ENCODE results near the gene ADAMTSL3. TPM values are rescaled to one million over a fixed set of nuclear protein-coding genes. Genes with fewer than 3 reads are reported as not detected.

ADAMTSL3 gene
- total RNA-seq, 2 donors from 2014 or later = 0.79 to 3.4 TPM

DNA sequence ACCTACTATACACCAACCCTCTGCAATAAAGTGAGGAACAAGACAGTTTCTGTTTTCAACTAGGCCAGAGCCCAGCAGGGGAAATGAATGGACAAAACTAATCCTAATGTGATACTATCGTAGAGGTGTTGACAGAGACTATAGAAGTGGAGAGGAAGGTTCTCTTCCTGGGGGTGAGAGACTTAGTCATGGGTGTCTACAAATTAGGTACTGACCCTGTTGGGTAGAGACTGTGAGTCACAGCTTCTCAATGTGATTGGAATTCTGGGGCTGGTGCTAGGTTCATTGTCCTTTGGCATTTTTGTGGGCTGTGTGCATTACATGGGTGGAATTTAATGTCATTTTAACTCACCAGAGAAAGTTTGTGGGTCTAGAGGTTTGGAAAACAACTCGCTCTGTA lies 79.3 kb downstream of the ADAMTSL3 start:
- 55 to 81% methylated on average over 2 of the region's 2 CpGs for WGBS, 2 experiments (ENCODE audit: insufficient coverage in 1 of 2, insufficient read length in 1 of 2)
- Mint-ChIP-seq H3K27me3 (ENCODE audit: insufficient read depth) (no peaks in the 10 kb centered on the region), H3K27ac (peak overlapping the region; percentile 14), H3K9me3 (no peaks in the 10 kb centered on the region), H3K36me3 (ENCODE audit: low read depth) (no peaks in the 10 kb centered on the region), H3K4me3 (no peak overlapping the region), H3K4me1 (peaks cover 22% of the 10 kb centered on the region)
- no peaks in the 10 kb centered on the region for H3K36me3 ChIP-seq (ENCODE audit: control insufficient read depth, insufficient read depth, low read length)
- H3K27ac ChIP-seq (ENCODE audit: low read depth, low read length) = no peak overlapping the region
- TF ChIP-seq, protein P1, sequence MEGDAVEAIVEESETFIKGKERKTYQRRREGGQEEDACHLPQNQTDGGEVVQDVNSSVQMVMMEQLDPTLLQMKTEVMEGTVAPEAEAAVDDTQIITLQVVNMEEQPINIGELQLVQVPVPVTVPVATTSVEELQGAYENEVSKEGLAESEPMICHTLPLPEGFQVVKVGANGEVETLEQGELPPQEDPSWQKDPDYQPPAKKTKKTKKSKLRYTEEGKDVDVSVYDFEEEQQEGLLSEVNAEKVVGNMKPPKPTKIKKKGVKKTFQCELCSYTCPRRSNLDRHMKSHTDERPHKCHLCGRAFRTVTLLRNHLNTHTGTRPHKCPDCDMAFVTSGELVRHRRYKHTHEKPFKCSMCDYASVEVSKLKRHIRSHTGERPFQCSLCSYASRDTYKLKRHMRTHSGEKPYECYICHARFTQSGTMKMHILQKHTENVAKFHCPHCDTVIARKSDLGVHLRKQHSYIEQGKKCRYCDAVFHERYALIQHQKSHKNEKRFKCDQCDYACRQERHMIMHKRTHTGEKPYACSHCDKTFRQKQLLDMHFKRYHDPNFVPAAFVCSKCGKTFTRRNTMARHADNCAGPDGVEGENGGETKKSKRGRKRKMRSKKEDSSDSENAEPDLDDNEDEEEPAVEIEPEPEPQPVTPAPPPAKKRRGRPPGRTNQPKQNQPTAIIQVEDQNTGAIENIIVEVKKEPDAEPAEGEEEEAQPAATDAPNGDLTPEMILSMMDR (conservative IDR thresholded peaks at IDR 0.05) = no peak
- no peak overlapping the region for H3K9ac ChIP-seq (ENCODE audit: extremely low read depth, low read length, poor library complexity, severe bottlenecking)
- DNase-seq = peak; percentile 57
- no peaks in the 10 kb centered on the region for H3K27me3 ChIP-seq (ENCODE audit: control insufficient read depth, insufficient read depth, low read length, poor library complexity, severe bottlenecking)
- H3K4me1 ChIP-seq (ENCODE audit: control insufficient read depth, insufficient read depth, low read length) = peaks cover 11% of the 10 kb centered on the region
- H3K4me3 ChIP-seq (ENCODE audit: low read length) = no peak overlapping the region
- no peaks in the 10 kb centered on the region for H3K9me3 ChIP-seq (ENCODE audit: control insufficient read depth, low read length)

DNA sequence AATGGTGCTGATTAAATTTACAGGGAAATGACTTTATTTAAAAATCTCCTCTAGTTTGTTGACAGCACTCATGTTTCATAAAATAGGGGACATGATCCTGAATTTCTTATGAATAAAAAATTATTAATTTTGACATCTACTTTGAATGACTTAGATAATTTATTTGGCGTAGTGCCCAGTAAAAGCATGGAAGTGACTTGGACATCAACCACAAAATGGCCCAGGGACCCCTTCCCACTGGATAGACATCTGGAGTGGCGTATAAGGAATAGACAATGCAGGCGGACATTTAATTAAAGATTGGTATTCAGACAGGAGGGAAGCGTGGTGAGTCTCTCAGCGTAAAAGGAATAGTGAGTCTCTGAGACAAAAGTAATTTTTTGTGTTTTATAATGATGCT lies 79.8 kb downstream of the ADAMTSL3 start:
- Mint-ChIP-seq H3K4me1 (peaks cover 22% of the 10 kb centered on the region), H3K36me3 (ENCODE audit: low read depth) (no peaks in the 10 kb centered on the region), H3K9me3 (no peaks in the 10 kb centered on the region), H3K27me3 (ENCODE audit: insufficient read depth) (no peaks in the 10 kb centered on the region), H3K27ac (no peak overlapping the region), H3K4me3 (no peak overlapping the region)
- TF ChIP-seq, protein P1 (conservative IDR thresholded peaks at IDR 0.05) = no peak
- 95 to 96% methylated on average over 2 to 5 of the region's 5 CpGs for WGBS, 2 experiments (ENCODE audit: insufficient coverage in 1 of 2, insufficient read length in 1 of 2)
- Histone ChIP-seq H3K9me3 (ENCODE audit: control insufficient read depth, low read length) (no peaks in the 10 kb centered on the region), H3K9ac (ENCODE audit: extremely low read depth, low read length, poor library complexity, severe bottlenecking) (no peak overlapping the region), H3K4me3 (ENCODE audit: low read length) (no peak overlapping the region), H3K36me3 (ENCODE audit: control insufficient read depth, insufficient read depth, low read length) (no peaks in the 10 kb centered on the region), H3K27ac (ENCODE audit: low read depth, low read length) (no peak overlapping the region), H3K27me3 (ENCODE audit: control insufficient read depth, insufficient read depth, low read length, poor library complexity, severe bottlenecking) (no peaks in the 10 kb centered on the region), H3K4me1 (ENCODE audit: control insufficient read depth, insufficient read depth, low read length) (peaks cover 11% of the 10 kb centered on the region)
- DNase-seq = no peak

DNA sequence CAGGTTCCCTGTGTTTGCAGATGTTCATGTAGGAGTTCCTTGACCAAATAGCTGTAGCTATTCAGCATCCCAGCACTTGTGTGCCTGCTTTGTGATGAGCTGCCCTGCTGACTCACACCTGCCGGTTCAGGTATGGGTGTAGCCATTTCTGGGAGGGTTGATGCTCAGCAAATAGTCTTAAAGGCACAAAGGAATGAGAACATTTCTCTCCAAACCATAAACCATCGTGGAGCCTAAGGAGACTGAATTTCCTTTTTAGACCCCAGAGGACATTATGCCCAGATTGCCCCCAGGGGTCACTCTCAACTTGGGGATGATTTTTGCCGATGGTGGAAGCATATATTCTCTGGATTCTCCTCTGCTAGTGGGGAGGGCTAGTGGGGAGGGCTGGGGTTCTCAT lies 80.6 kb downstream of the ADAMTSL3 start:
- Mint-ChIP-seq H3K9me3 (no peaks in the 10 kb centered on the region), H3K36me3 (ENCODE audit: low read depth) (no peaks in the 10 kb centered on the region), H3K4me3 (no peak overlapping the region), H3K27ac (no peak overlapping the region), H3K4me1 (peaks cover 22% of the 10 kb centered on the region), H3K27me3 (ENCODE audit: insufficient read depth) (no peaks in the 10 kb centered on the region)
- Histone ChIP-seq H3K27me3 (ENCODE audit: control insufficient read depth, insufficient read depth, low read length, poor library complexity, severe bottlenecking) (no peaks in the 10 kb centered on the region), H3K4me1 (ENCODE audit: control insufficient read depth, insufficient read depth, low read length) (peaks cover 11% of the 10 kb centered on the region), H3K9me3 (ENCODE audit: control insufficient read depth, low read length) (no peaks in the 10 kb centered on the region), H3K9ac (ENCODE audit: extremely low read depth, low read length, poor library complexity, severe bottlenecking) (no peak overlapping the region), H3K27ac (ENCODE audit: low read depth, low read length) (no peak overlapping the region), H3K4me3 (ENCODE audit: low read length) (no peak overlapping the region), H3K36me3 (ENCODE audit: control insufficient read depth, insufficient read depth, low read length) (no peaks in the 10 kb centered on the region)
- 33 to 73% methylated on average over 1 to 3 of the region's 3 CpGs for WGBS, 2 experiments (ENCODE audit: insufficient coverage in 1 of 2, insufficient read length in 1 of 2)
- TF ChIP-seq, protein P1 (conservative IDR thresholded peaks at IDR 0.05) = peak; percentile 73
- DNase-seq = peak; percentile 63
